ENCODE measurements around the gene TAS2R8. TPM values are rescaled to one million over a fixed set of nuclear protein-coding genes. Genes with fewer than 3 reads are reported as not detected.
"Not testable (repeated sequence)": the region's sequence is repeated elsewhere in the genome, so short reads cannot be mapped to it uniquely, and the experiment has no call there.

TAS2R8 gene
- total RNA-seq, 1 donor from 2014 or later, result not detected

DNA sequence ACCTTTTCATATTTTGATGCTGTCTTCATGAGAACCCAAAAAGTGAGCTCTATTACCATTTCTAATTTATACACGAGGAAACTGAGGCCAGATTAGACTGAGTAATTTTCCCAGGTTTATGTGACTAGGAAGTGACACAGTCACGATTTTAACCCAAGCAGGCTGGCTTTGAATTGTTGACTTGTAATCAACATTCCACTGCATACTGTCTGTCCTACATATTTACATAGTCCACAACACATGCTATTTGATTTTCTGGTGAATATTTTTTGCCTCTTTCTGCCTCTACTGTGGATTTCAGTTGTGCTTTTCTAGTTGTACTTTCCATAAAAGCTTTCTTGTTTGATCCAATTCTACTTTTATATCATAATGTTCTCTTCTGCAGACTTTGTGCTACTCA lies 12.9 kb downstream of the TAS2R8 start:
- no peaks in the 10 kb centered on the region for H3K4me1 Mint-ChIP-seq (ENCODE audit: unreplicated experiment)
- no peak overlapping the region for H3K27ac Mint-ChIP-seq (ENCODE audit: unreplicated experiment)
- H3K27me3 Mint-ChIP-seq (ENCODE audit: unreplicated experiment), result peaks cover 24% of the 10 kb centered on the region
- no peak overlapping the region for H3K4me3 Mint-ChIP-seq (ENCODE audit: unreplicated experiment)
- no peaks in the 10 kb centered on the region for H3K36me3 Mint-ChIP-seq (ENCODE audit: unreplicated experiment)
- no peaks in the 10 kb centered on the region for H3K9me3 Mint-ChIP-seq (ENCODE audit: unreplicated experiment)
- no peak for DNase-seq (ENCODE audit: extremely low spot score, unreplicated experiment)
- TF ChIP-seq, protein P1, sequence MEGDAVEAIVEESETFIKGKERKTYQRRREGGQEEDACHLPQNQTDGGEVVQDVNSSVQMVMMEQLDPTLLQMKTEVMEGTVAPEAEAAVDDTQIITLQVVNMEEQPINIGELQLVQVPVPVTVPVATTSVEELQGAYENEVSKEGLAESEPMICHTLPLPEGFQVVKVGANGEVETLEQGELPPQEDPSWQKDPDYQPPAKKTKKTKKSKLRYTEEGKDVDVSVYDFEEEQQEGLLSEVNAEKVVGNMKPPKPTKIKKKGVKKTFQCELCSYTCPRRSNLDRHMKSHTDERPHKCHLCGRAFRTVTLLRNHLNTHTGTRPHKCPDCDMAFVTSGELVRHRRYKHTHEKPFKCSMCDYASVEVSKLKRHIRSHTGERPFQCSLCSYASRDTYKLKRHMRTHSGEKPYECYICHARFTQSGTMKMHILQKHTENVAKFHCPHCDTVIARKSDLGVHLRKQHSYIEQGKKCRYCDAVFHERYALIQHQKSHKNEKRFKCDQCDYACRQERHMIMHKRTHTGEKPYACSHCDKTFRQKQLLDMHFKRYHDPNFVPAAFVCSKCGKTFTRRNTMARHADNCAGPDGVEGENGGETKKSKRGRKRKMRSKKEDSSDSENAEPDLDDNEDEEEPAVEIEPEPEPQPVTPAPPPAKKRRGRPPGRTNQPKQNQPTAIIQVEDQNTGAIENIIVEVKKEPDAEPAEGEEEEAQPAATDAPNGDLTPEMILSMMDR (IDR thresholded peaks at IDR 0.05), result no peak

DNA sequence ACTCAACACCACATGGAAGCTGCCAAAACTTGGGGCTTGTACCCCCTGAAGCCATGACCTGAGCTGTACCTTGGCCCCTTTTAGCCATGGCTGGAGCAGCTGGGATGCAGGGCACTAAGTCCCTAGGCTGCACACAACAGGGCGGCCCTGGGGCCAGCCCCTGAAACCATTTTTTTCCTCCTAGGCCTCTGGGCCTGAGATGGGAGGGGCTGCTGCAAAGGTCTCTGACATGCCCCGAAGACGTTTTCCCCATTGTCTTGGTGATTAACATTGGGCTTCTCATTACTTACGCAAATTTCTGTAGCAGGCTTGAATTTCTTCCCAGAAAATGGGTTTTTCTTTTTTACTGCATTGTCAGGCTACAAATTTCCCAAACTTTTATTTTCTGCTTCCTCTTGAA lies 15.3 kb downstream of the TAS2R8 start:
- not testable (repeated sequence) for DNase-seq (ENCODE audit: extremely low spot score, unreplicated experiment); H3K4me3 Mint-ChIP-seq (ENCODE audit: unreplicated experiment); H3K36me3 Mint-ChIP-seq (ENCODE audit: unreplicated experiment); H3K27ac Mint-ChIP-seq (ENCODE audit: unreplicated experiment); H3K4me1 Mint-ChIP-seq (ENCODE audit: unreplicated experiment); H3K9me3 Mint-ChIP-seq (ENCODE audit: unreplicated experiment)
- H3K27me3 Mint-ChIP-seq (ENCODE audit: unreplicated experiment), result peaks cover 23% of the 10 kb centered on the region

- no peak overlapping the region for H3K4me3 Mint-ChIP-seq (ENCODE audit: unreplicated experiment)
Measured at GRCh38 chr12:10783252-10783651, 23.8 kb downstream of the TAS2R8 start.

GRCh38 chr12:10779103-10779502 lies 28.0 kb downstream of the TAS2R8 start:
- no peaks in the 10 kb centered on the region for H3K4me1 Mint-ChIP-seq (ENCODE audit: unreplicated experiment)
- H3K36me3 Mint-ChIP-seq (ENCODE audit: unreplicated experiment), result no peaks in the 10 kb centered on the region
- no peak for DNase-seq (ENCODE audit: extremely low spot score, unreplicated experiment)
- no peaks in the 10 kb centered on the region for H3K9me3 Mint-ChIP-seq (ENCODE audit: unreplicated experiment)
- H3K4me3 Mint-ChIP-seq (ENCODE audit: unreplicated experiment), result no peak overlapping the region
- H3K27ac Mint-ChIP-seq (ENCODE audit: unreplicated experiment), result no peak overlapping the region
- TF ChIP-seq, protein P1 (IDR thresholded peaks at IDR 0.05), result no peak
- H3K27me3 Mint-ChIP-seq (ENCODE audit: unreplicated experiment), result peaks cover 53% of the 10 kb centered on the region

More at GRCh38 chr12:10783252-10783651, 23.8 kb downstream of the TAS2R8 start:
- TF ChIP-seq, protein P1 (IDR thresholded peaks at IDR 0.05), result no peak
- Mint-ChIP-seq H3K36me3 (ENCODE audit: unreplicated experiment) (no peaks in the 10 kb centered on the region), H3K27ac (ENCODE audit: unreplicated experiment) (no peak overlapping the region), H3K27me3 (ENCODE audit: unreplicated experiment) (peaks cover 31% of the 10 kb centered on the region), H3K4me1 (ENCODE audit: unreplicated experiment) (no peaks in the 10 kb centered on the region), H3K9me3 (ENCODE audit: unreplicated experiment) (no peaks in the 10 kb centered on the region)
- no peak for DNase-seq (ENCODE audit: extremely low spot score, unreplicated experiment)

GRCh38 chr12:10771132-10771733 lies 35.9 kb downstream of the TAS2R8 start:
- DNase-seq (ENCODE audit: extremely low spot score, unreplicated experiment), result no peak
- H3K36me3 Mint-ChIP-seq (ENCODE audit: unreplicated experiment), result no peaks in the 10 kb centered on the region

More at GRCh38 chr12:10771132-10771733, 35.9 kb downstream of the TAS2R8 start:
- Mint-ChIP-seq H3K9me3 (ENCODE audit: unreplicated experiment) (no peaks in the 10 kb centered on the region), H3K4me1 (ENCODE audit: unreplicated experiment) (no peaks in the 10 kb centered on the region), H3K4me3 (ENCODE audit: unreplicated experiment) (no peak overlapping the region), H3K27ac (ENCODE audit: unreplicated experiment) (no peak overlapping the region), H3K27me3 (ENCODE audit: unreplicated experiment) (peaks cover 78% of the 10 kb centered on the region)
- TF ChIP-seq, protein P1 (IDR thresholded peaks at IDR 0.05), result peak; percentile 74

Data from osteocyte (in vitro differentiated cells).